Measurements from ENCODE around the gene TIAM2.

TIAM2 gene

GRCh38 chr6:155130161-155130853 lies 135.2 kb downstream of the TIAM2 start:
- TF ChIP-seq CTCF (IDR thresholded peaks at IDR 0.05; ENCODE audit: unreplicated experiment in 3 of 3), result no peak
- no peaks in the 10 kb centered on the region for H3K27me3 Mint-ChIP-seq (ENCODE audit: low read depth)
- H3K36me3 Mint-ChIP-seq (ENCODE audit: low read depth), result peaks cover 9% of the 10 kb centered on the region
- no peak overlapping the region for H3K27ac Mint-ChIP-seq
- no peak overlapping the region for H3K4me3 Mint-ChIP-seq
- peaks cover 13% of the 10 kb centered on the region for H3K4me1 Mint-ChIP-seq
- H3K9me3 Mint-ChIP-seq, result no peaks in the 10 kb centered on the region

GRCh38 chr6:155132617-155133016 lies 137.5 kb downstream of the TIAM2 start:
- no peak for TF ChIP-seq CTCF (IDR thresholded peaks at IDR 0.05; ENCODE audit: unreplicated experiment in 3 of 3)
- no peaks in the 10 kb centered on the region for H3K9me3 Mint-ChIP-seq
- no peak overlapping the region for H3K27ac Mint-ChIP-seq
- no peak overlapping the region for H3K4me3 Mint-ChIP-seq
- H3K4me1 Mint-ChIP-seq, result peaks cover 4% of the 10 kb centered on the region
- H3K27me3 Mint-ChIP-seq (ENCODE audit: low read depth), result no peaks in the 10 kb centered on the region
- peaks cover 9% of the 10 kb centered on the region for H3K36me3 Mint-ChIP-seq (ENCODE audit: low read depth)

- no peak overlapping the region for H3K4me3 Mint-ChIP-seq
- TF ChIP-seq CTCF (IDR thresholded peaks at IDR 0.05; ENCODE audit: unreplicated experiment in 3 of 3), result no peak
- H3K4me1 Mint-ChIP-seq, result peaks cover 33% of the 10 kb centered on the region
- peak overlapping the region in 2 of 3 experiments; percentile 75 to 85 for H3K27ac Mint-ChIP-seq
- peaks cover 7% of the 10 kb centered on the region for H3K36me3 Mint-ChIP-seq (ENCODE audit: low read depth)
- H3K27me3 Mint-ChIP-seq (ENCODE audit: low read depth), result peaks cover 4% of the 10 kb centered on the region
- H3K9me3 Mint-ChIP-seq, result no peaks in the 10 kb centered on the region
These were observed 145.9 kb downstream of the TIAM2 start for GRCh38 chr6:155141002-155141401.

GRCh38 chr6:155141512-155141911 lies 146.4 kb downstream of the TIAM2 start:
- TF ChIP-seq CTCF (IDR thresholded peaks at IDR 0.05; ENCODE audit: unreplicated experiment in 3 of 3), result no peak
- H3K27me3 Mint-ChIP-seq (ENCODE audit: low read depth), result peaks cover 4% of the 10 kb centered on the region
- peaks cover 7% of the 10 kb centered on the region for H3K36me3 Mint-ChIP-seq (ENCODE audit: low read depth)
- peaks cover 33% of the 10 kb centered on the region for H3K4me1 Mint-ChIP-seq
- H3K9me3 Mint-ChIP-seq, result no peaks in the 10 kb centered on the region
- H3K27ac Mint-ChIP-seq, result peak overlapping the region in 2 of 3 experiments; percentile 75 to 85
- H3K4me3 Mint-ChIP-seq, result no peak overlapping the region

GRCh38 chr6:155142168-155143028 lies 147.3 kb downstream of the TIAM2 start:
- peak overlapping the region in 2 of 3 experiments; percentile 61 to 84 for H3K27ac Mint-ChIP-seq
- H3K4me3 Mint-ChIP-seq, result peak overlapping the region in 1 of 3 experiments; percentile 63
- peaks cover 4% of the 10 kb centered on the region for H3K27me3 Mint-ChIP-seq (ENCODE audit: low read depth)

More at GRCh38 chr6:155142168-155143028, 147.3 kb downstream of the TIAM2 start:
- Mint-ChIP-seq H3K9me3 (no peaks in the 10 kb centered on the region), H3K36me3 (ENCODE audit: low read depth) (peaks cover 7% of the 10 kb centered on the region), H3K4me1 (peaks cover 33% of the 10 kb centered on the region)
- no peak for TF ChIP-seq CTCF (IDR thresholded peaks at IDR 0.05; ENCODE audit: unreplicated experiment in 3 of 3)
